Embryonic facial prominence (tissue), 1 donor: ENCODE data around the gene PKD2.
A peak's percentile ranks its signal among the peaks of the same experiment; 100 is the strongest.

Source experiments
- DNase-seq: peaks from one replicate; pipeline ENCODE4 v3.0.0-alpha.2; 2016; ENCODE audit errors: extremely low spot score

The PKD2 gene

DNA sequence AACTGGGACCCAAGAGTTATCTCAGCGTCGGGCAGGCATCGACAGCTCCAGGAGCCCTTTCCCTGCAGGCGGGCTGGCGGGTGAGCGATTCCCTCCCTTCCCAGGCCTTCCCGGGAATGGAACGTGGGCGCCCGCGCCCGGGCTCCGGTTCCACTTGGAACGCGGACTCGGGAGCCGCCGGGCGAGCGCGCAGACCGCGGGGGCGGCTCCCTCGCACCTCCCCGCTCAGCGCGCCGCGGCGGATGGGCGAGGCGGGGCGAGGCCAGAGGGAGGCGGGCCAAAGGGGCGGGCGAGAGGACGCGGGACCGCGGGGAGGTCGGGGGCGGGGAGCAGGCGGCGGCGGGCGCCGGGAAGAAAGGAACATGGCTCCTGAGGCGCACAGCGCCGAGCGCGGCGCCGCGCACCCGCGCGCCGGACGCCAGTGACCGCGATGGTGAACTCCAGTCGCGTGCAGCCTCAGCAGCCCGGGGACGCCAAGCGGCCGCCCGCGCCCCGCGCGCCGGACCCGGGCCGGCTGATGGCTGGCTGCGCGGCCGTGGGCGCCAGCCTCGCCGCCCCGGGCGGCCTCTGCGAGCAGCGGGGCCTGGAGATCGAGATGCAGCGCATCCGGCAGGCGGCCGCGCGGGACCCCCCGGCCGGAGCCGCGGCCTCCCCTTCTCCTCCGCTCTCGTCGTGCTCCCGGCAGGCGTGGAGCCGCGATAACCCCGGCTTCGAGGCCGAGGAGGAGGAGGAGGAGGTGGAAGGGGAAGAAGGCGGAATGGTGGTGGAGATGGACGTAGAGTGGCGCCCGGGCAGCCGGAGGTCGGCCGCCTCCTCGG, at the start of gene PKD2:
Gene PKD2 (plus strand): TSS at position 332 of the 818 bp plus-strand sequence. CDS start 99 bp downstream, at position 431.
- peak; percentile 40 for DNase-seq

DNA sequence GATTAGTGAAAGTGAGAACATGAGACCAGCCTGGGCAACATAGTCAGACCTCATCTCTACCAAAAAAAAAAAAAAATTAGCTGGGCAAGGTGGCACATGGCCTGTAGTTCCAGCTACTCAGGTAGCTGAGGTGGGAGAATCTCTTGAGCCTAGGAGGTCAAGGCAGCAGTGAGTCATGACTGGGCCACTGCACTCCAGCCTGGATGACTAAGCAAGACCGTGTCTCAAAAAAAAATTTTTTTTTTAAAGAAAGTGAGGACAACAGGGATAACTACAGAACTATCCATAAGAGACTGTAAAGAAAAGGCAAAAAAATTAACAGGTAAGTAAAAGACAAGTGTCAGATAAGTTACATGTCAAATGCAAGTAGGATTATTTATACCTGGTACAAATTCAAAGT, 45.4 kb upstream of the PKD2 start:
- no peak for DNase-seq

DNA sequence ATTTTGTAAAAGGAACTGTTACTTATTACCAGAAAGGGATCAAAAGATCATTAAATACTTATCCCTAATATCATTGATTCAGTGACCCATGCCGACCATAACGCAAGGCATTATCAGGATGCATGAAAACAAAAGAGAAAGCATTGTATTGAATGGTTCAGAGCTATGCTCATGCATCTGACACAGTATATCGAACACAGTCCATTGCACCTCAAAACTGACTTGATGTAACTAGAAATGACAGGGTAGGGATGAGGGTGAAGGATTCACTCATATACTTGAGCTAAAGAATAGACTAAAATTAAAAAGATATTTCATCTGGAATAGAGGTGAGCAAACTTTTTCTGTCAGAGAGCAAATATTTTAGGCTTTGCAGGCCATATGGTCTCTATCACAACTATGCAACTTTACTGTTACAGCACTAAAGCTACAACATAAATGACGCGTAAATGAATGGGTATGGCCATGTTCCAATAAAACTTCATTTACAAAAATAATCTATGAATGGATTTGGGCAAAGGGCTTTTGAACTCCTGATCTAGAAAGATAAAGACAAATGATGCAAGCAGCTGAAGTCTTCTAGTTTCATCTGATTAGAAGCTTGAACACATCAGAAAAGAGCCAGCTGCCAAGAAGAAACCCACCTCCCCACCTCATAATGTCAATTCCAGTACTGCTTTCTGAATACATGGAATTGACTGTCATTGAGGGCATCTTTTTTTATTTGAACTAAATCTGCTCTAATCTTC, 44.9 kb upstream of the PKD2 start:
- DNase-seq: no peak

DNA sequence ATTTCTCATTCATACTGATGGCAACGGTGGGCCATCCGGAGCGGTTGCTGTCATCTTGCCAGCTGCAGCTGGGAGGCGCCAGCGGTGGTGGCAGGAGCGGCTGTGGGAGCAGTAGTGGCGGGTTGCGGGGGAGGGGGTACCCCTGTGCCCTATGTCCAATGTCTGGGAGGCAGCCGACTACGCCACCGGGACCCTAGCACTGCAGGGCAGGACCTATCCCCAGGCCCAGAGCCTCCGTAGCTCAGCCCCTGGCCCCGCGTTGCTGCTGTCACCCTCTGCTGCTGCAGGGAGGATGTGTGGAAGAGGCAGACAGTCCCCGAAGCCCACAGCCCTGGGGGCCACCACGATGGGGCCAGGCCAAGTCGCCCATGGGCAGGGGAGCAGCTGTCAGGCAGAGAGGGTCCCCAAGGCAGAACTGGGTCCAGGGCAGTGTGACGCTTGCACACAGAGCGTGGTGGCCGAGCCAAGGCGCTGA, 41.9 kb upstream of the PKD2 start:
- no peak for DNase-seq

DNA sequence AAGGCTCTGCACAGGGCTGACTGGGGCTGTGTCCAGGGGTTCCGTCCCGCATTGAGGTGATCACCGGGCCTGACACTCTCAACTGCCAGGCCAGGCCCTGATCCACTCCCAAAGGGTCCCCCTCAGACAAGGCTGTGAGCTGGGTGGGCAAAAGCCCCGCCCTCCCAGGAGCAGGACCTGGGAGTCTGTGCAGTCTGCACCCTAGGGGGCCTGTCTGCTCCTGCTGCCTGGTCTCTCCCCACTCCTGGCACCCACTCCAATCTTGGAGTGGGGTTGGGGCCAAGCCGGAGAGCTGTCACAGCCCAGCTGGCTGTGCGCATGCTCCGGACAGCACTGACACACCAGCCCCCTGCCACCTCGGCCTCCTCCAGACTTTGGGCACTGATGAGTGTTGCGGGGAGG, 41.3 kb upstream of the PKD2 start:
- no peak for DNase-seq

DNA sequence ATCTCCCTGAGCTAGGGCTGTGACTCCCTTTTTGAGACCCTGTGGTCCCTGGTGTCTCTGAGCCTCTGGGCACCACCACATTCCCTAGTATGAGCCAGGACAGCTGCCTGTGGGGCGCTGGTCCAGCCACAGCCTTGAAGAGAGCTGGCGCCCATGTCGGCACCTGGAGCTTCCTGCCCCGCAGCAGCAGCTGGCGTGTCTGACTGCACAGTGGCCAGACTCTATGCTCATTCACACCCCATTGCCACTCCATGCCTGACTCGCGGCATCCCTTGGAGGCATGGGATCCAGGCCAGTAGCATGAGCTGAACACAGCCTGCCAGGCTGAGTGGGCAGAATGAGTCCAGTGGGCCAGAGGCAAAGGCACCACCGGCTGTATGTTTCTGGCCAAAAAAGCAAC, 40.2 kb upstream of the PKD2 start:
- DNase-seq: no peak

DNA sequence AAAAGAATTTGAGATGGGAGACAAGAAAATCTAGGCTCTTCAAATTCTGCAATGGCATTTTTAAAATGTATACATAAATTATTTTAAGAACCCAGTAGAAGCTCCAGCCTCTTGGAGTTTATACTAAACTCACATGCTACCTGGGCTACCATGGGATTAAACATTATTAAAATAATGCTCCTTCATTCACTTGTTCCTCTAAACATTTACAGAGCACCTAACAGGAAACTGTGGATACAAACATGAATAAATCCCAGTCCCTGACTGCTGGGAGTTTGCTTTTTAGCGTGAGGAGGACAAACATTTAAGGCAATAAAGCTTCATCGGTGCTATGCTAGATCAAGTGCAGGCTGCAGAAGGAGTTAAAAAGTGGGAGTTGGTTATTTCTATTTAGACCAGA, 37.3 kb upstream of the PKD2 start:
- no peak for DNase-seq

DNA sequence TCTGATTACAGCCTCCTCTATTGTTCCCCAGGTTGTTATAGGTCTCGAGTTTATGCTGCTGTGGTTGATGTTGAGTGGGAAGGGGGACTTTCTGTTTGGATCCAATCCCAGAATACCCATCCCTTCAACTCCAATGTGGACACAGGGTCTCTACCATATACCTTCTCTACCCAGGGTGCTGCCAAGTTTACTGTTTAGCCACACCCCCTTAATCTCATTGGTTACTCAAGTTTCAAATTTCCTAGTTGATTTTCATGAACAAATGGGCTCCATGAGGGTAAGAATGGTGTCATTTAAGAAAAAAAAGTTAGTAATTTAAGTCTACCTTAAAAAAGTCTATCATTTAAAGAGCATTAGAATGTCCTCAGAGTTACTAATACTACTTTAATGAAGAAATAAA, 35.6 kb upstream of the PKD2 start:
- DNase-seq: no peak

DNA sequence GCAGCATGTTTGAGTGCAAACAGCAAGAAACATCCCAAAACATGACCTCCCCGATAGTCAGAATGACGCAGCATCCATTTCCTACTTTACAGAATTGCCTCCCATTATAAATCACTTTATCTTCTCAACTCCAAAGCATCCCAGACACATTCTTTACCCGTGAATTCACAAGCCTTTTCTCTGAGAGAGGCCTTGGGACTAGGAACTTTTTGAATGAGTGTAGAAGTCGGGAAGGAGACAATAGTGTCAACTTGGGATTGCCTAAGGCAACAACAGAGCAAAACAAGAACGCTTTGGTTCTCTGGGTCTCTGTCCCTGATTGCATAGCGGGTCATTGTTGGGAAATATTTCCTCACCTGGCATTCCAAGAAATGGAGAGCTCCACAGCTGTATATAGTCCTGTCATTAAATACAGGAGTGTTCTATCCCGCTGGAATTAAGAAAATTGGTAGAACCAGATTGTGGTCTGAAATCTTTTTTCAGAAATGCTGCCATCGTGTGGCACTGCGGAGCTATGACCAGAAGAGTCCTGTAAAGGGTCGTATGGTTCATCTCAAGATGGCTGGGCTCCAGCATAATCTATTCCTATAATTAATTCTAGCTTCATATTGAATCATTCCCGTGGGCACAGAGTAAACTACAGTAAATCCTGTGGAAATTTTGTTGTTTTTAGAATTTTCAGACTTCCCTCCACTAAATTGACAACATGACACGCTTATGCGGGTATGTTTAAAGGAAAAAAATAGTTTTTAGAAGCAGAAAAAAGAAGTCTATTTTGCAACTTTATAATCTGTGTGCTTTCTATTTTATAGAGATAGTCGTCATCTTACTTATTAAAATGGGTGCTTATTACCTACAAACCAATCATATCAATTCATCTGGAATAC, 33.9 kb upstream of the PKD2 start:
- DNase-seq: peak; percentile 37

DNA sequence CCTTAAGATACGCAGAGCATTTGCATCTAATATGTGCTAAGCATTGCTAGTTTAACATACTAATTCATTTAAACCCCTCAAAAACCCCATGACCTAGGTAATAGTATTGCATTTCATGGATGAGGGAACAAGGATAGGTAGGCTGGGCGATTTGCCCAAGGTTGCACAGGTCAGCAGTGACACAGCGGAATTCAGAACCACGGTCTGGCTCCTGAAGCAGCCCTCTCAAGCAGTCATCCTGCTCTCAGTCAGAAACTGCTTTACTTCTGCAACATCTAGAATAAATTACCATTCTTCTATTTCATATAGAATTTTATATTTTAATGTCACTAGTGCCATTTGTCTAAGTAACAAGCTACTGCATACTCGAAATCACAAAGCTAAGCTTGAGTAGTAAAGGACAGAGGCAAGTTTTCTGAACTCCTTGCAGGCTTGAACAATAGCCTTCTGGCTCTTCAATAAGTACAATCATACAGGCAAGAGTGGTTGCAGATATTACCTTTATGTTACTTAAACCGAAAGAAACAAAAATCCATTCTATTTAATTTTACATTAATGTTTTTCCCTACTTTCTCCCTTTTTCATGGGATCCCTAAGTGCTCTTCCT, 32.5 kb upstream of the PKD2 start:
- DNase-seq: no peak

DNA sequence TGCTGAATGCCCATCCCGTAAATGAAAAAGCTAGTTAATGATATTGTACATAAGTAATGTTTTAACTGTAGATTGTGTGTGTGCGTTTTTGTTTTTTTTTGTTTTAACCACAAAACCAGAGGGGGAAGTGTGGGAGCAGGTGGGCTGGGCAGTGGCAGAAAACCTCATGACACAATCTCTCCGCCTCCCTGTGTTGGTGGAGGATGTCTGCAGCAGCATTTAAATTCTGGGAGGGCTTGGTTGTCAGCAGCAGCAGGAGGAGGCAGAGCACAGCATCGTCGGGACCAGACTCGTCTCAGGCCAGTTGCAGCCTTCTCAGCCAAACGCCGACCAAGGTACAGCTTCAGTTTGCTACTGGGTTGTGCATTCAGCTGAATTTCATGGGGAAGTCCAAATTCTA, 32.0 kb upstream of the PKD2 start, which contains the start of gene SPP1:
Gene SPP1 (plus strand): TSS at position 249 of the 400 bp plus-strand sequence. CDS start 1,182 bp downstream, outside the sequence.
- no peak for DNase-seq

DNA sequence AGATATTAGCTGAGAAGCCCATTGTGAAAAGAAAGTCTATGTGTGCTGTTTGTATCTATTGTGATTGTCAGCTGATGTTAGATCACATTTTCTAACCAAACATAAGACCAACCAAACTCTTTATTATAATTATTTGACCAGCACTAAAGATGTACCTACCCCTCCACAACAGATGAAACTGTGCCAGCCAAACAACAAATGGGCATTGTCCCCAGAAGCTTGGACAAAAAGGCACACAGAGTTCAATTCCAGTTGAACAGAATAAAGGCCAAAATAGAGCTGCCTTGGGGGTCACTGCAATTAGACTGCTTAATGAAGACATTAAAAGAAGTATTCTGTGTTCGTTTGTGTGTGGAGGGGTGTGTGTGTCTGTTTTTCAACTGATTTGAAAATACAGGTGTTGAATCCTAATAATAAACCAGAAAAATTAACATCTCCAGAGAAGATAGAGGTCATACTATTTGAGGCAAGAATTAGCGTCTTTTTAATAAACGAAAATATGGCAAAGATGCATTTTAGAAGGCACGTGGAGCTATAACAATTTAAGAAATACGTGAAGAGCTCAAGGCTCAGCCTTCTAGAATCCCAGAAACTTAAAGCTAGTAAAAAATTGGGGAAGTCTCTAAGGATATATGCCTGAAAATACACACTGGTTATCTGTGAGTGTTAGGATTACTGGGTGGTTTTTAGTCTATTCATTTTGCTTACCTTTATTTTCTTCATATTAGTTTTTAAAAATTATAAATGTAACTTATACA, 29.7 kb upstream of the PKD2 start:
- DNase-seq: no peak

DNA sequence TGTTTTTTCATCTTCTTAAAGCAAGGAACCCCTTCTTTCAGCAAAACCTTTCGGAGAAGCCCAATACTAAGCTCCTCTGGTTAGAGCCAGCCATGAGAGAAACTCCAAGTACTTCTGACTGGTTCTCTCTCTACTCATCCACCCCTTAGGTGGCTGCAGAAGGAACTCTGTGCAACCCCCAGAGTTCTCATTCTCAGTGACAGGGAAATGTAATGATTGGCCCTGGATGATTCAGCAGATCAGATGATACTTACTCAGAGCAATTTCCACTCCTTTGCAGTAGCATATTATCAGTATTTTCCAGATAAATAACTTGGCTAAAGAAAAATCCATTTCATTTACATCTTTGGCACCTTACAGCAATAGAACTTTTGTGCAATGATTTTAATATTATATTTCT, 28.8 kb upstream of the PKD2 start:
- no peak for DNase-seq

DNA sequence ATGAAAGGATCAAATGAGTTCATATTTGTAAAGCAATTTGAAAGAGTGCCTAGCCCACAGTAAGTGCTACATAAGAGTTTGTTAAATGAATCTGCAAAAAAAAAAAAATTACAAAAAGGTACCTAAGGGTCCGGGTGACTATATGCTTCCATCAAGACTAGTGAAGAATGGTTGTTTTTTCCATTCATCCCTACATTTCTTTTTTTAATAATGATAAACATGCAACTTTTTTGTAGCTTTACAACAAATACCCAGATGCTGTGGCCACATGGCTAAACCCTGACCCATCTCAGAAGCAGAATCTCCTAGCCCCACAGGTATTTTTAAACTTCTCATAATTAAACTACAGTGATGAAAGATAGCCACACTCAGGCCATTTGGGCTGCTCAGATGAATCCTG, 27.6 kb upstream of the PKD2 start:
- no peak for DNase-seq

DNA sequence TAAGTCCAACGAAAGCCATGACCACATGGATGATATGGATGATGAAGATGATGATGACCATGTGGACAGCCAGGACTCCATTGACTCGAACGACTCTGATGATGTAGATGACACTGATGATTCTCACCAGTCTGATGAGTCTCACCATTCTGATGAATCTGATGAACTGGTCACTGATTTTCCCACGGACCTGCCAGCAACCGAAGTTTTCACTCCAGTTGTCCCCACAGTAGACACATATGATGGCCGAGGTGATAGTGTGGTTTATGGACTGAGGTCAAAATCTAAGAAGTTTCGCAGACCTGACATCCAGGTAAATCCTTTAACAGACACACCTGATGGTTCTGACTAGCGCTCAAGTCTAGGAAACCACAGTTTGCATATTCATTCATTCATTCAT, 25.9 kb upstream of the PKD2 start:
- no peak for DNase-seq

DNA sequence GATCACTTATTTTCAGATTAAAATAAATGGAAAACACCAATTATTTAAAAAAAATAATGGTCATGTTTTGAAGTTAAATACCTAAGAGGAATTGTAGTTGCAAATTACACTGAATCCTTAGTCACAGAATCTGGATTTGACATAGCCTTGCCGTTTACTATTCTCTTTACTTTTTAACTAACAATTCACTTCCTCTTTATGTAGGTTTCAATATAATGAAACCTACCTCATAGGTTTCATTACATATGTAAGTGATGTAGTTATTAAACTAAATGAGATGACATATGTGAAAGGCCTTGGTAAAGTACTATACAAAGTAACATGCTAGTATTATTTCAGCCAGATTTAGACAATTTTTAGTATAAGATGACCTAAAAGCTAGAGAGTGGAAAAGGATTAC, 25.4 kb upstream of the PKD2 start:
- no peak for DNase-seq

DNA sequence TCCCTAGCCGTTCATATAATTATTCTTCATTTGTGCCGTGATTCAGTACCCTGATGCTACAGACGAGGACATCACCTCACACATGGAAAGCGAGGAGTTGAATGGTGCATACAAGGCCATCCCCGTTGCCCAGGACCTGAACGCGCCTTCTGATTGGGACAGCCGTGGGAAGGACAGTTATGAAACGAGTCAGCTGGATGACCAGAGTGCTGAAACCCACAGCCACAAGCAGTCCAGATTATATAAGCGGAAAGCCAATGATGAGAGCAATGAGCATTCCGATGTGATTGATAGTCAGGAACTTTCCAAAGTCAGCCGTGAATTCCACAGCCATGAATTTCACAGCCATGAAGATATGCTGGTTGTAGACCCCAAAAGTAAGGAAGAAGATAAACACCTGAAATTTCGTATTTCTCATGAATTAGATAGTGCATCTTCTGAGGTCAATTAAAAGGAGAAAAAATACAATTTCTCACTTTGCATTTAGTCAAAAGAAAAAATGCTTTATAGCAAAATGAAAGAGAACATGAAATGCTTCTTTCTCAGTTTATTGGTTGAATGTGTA, 24.9 kb upstream of the PKD2 start:
- DNase-seq: no peak

DNA sequence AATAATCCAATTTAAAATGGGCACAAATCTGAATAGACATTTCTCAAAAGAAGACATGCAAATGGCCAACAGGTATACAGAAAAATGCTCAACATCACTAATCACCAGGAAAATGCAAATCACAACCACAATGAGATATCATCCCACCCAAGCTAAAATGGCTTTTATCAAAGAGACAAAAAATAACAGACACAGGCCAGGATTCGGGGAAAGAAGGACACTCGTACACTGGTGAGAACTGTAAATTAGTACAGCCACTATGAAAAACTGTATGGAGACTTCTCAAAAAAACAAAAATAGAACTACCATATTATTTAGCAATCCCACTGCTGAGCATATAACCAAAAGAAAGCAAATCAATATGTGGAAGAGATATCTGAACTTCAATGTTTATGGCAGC, 23.4 kb upstream of the PKD2 start:
- DNase-seq: no peak

DNA sequence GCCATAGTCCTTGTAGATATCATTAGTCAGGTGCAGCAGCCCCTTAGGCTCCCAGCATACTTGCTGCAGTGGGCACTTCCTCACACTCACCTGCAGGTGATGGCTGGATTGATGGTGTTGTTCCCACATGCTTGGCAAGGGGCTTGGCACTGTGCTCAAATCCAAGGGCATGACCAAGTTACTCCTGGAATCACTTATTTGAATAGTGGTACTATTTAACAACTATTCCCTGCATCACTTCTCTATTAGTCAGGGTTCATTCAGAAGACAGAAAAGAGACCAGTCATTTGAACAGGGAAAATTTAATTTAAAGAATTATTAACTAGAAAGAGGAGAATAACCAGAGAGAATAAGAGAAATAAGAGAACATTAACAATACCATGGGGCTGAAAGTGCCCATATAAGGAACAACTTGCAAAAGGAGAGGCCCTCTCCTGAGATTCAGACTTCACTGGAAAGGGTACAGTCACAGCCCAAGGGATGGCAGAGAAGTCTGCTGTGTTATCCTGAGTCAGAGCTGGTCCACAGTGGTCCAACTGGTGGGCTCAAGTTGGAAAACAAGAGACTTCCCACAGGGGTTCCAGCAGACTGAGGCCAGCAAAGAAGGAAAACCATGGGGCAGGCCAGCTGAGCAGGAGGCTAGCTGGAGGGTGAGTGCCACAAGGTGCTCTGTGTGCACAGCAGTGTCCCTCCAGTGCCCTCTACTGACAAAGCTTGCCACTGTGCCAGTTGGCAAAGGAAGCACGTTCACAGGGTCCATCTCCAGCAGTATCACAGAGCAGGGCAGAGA, 22.1 kb upstream of the PKD2 start:
- DNase-seq: no peak

DNA sequence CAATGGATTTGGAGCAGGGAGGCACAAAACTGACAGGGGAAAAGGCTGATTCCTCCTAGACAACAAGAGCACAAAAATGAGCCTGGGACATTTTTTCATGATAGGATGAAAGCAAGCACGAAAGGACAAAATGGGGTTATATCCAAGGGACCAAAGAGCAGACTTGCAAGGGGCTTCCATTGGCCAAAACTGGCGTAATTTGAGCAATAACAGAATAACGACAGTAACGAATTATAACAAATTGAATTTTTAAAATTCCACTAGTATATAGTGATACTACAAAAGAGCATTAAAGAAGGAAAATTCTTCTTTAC, 21.6 kb upstream of the PKD2 start:
- DNase-seq: no peak
